IMR-90 (cell line): ENCODE measurements around the gene CDH16. TPM values are rescaled to one million over a fixed set of nuclear protein-coding genes. Genes with fewer than 3 reads are reported as not detected.
A peak's percentile ranks its signal among the peaks of the same experiment; 100 is the strongest.

Experiments used
- ATAC-seq: fragments of 200-7000 bp; cut with Tn5 transposase; 2 replicates; pipeline ENCODE4 v1.9.1; 2020; ENCODE audit warnings: low read depth, mild to moderate bottlenecking, moderate library complexity
- BruUV-seq: library from RNA; stranded (reverse); fragments of 400-500 nt; replicated peaks from 2 replicates; lab custom pipeline; 2021; lab: Mats Ljungman, UMichigan
- CTCF ChIA-PET: fragments of 300-600 bp; formaldehyde crosslinking; extraction: SDS; loops from one replicate; lab custom pipeline; 2021; ENCODE audit warnings: antibody characterized with exemption; lab: Yijun Ruan, JAX
- POLR2A ChIA-PET: fragments of 300-600 bp; sonication (Branson Sonifier 250); formaldehyde crosslinking; loops from one replicate; lab custom pipeline; 2022; ENCODE audit warnings: antibody characterized with exemption; ENCODE audit not compliant: unreplicated experiment; lab: Charles Lee
- DNase-seq: peaks from one replicate; pipeline ENCODE4 v3.0.0; 2013
- H2AFZ ChIP-seq: replicated peaks from 2 replicates; pipeline ENCODE3; 2013; ENCODE audit warnings: low read length, mild to moderate bottlenecking; ENCODE audit not compliant: poor library complexity
- H2AK5ac ChIP-seq: 2 replicates; pipeline ENCODE4 v1.6.1; 2013; ENCODE audit warnings: low read depth, low read length, inconsistent platforms
- H2AK9ac ChIP-seq: replicated peaks from 2 replicates; pipeline ENCODE3; 2013; ENCODE audit warnings: mild to moderate bottlenecking, low read depth, low read length, moderate library complexity; ENCODE audit not compliant: poor library complexity
- H2BK120ac ChIP-seq: 2 replicates; pipeline ENCODE4 v1.6.1; 2013; ENCODE audit warnings: low read depth, low read length, inconsistent platforms
- H2BK15ac ChIP-seq: 3 replicates; pipeline ENCODE4 v1.6.1; 2013; ENCODE audit warnings: low read depth, low read length, inconsistent platforms
- H2BK20ac ChIP-seq: 2 replicates; pipeline ENCODE4 v1.6.1; 2013; ENCODE audit warnings: low read depth, mild to moderate bottlenecking, inconsistent platforms, low read length, moderate library complexity
- H2BK5ac ChIP-seq: 2 replicates; pipeline ENCODE4 v1.6.1; 2013; ENCODE audit warnings: mild to moderate bottlenecking, low read depth, low read length, inconsistent platforms; ENCODE audit not compliant: poor library complexity, severe bottlenecking
- H3K14ac ChIP-seq: replicated peaks from 2 replicates; pipeline ENCODE4 v1.6.1; 2013; ENCODE audit warnings: low read depth, low read length, inconsistent platforms
- H3K18ac ChIP-seq: 2 replicates; pipeline ENCODE4 v1.6.1; 2013; ENCODE audit warnings: low read depth, low read length, control low read depth
- H3K23ac ChIP-seq: 2 replicates; pipeline ENCODE4 v1.6.1; 2013; ENCODE audit warnings: low read depth, low read length, inconsistent platforms
- H3K27ac ChIP-seq: 2 replicates; pipeline ENCODE4 v1.5.1; 2013; ENCODE audit warnings: mild to moderate bottlenecking, control low read depth, low read length; ENCODE audit not compliant: insufficient read depth
- H3K27me3 ChIP-seq: 2 replicates; pipeline ENCODE4 v1.6.1; 2013; ENCODE audit warnings: low read length; ENCODE audit not compliant: control insufficient read depth, insufficient read depth
- H3K36me3 ChIP-seq: 2 replicates; pipeline ENCODE4 v1.6.1; 2013; ENCODE audit warnings: low read length, mixed read lengths; ENCODE audit not compliant: control insufficient read depth, insufficient read depth
- H3K4ac ChIP-seq: 2 replicates; pipeline ENCODE4 v1.6.1; 2013; ENCODE audit warnings: low read depth, low read length, inconsistent platforms
- H3K4me1 ChIP-seq: 2 replicates; pipeline ENCODE4 v1.6.1; 2013; ENCODE audit warnings: low read length, mixed read lengths; ENCODE audit not compliant: control insufficient read depth, insufficient read depth
- H3K4me2 ChIP-seq: 2 replicates; pipeline ENCODE4 v1.6.1; 2013; ENCODE audit warnings: low read depth, mild to moderate bottlenecking, control low read depth, low read length, moderate library complexity
- H3K4me3 ChIP-seq: 2 replicates; pipeline ENCODE4 v1.5.1; 2013; ENCODE audit warnings: low read depth, mild to moderate bottlenecking, control low read depth, low read length, moderate library complexity; ENCODE audit not compliant: insufficient read depth
- H3K56ac ChIP-seq: 2 replicates; pipeline ENCODE4 v1.6.1; 2013; ENCODE audit warnings: low read length, inconsistent platforms; ENCODE audit not compliant: insufficient read depth; ENCODE audit errors: extremely low read depth
- H3K79me1 ChIP-seq, 2 experiments: 2 replicates each; pipeline ENCODE4 v1.6.1; 2013; ENCODE audit warnings: low read length in 2 of 2, inconsistent platforms in 1 of 2, low read depth in 1 of 2
- H3K9ac ChIP-seq: 2 replicates; pipeline ENCODE4 v1.6.1; 2013; ENCODE audit warnings: low read depth, low read length, control low read depth
- H3K9me1 ChIP-seq: 2 replicates; pipeline ENCODE4 v1.6.1; 2013; ENCODE audit warnings: low read length, inconsistent platforms; ENCODE audit not compliant: insufficient read depth
- H3K9me3 ChIP-seq: 2 replicates; pipeline ENCODE4 v1.6.1; 2013; ENCODE audit warnings: low read length; ENCODE audit not compliant: control insufficient read depth, insufficient read depth
- H4K20me1 ChIP-seq: 2 replicates; pipeline ENCODE4 v1.6.1; 2013; ENCODE audit warnings: low read length, inconsistent platforms; ENCODE audit not compliant: insufficient read depth
- H4K5ac ChIP-seq: 2 replicates; pipeline ENCODE4 v1.6.1; 2013; ENCODE audit warnings: mild to moderate bottlenecking, low read depth, low read length, control low read depth
- H4K8ac ChIP-seq, 2 experiments: 2 replicates each; pipeline ENCODE4 v1.6.1; 2013; ENCODE audit warnings: low read depth in 2 of 2, low read length in 2 of 2, control low read depth in 1 of 2, inconsistent platforms in 1 of 2
- H4K91ac ChIP-seq: 2 replicates; pipeline ENCODE4 v1.6.1; 2013; ENCODE audit warnings: low read depth, low read length, inconsistent platforms; ENCODE audit not compliant: insufficient read depth
- BHLHE40 ChIP-seq: fragments of 150-350 bp; IDR thresholded peaks from 2 replicates; pipeline ENCODE4 v1.6.1; 2016; ENCODE audit warnings: mild to moderate bottlenecking, low read depth, low read length
- CEBPB ChIP-seq: IDR thresholded peaks from 2 replicates; pipeline ENCODE4 v1.6.1; 2012; ENCODE audit warnings: low read depth, low read length, improper control_type of control experiment
- CHD1 ChIP-seq: IDR thresholded peaks from 2 replicates; pipeline ENCODE4 v1.6.1; 2012; ENCODE audit warnings: low read depth, low read length, improper control_type of control experiment
- FOS ChIP-seq: fragments of 150-350 bp; IDR thresholded peaks from 2 replicates; pipeline ENCODE4 v1.6.1; 2016; ENCODE audit warnings: low read depth, low read length
- MAFK ChIP-seq: IDR thresholded peaks from 2 replicates; pipeline ENCODE4 v1.6.1; 2012; ENCODE audit warnings: low read depth, low read length, improper control_type of control experiment
- MAZ ChIP-seq: IDR thresholded peaks from 2 replicates; pipeline ENCODE4 v1.6.1; 2012; ENCODE audit warnings: low read depth, mild to moderate bottlenecking, low read length, improper control_type of control experiment, moderate library complexity, borderline replicate concordance
- MXI1 ChIP-seq: IDR thresholded peaks from 2 replicates; pipeline ENCODE4 v1.6.1; 2012; ENCODE audit warnings: low read depth, mild to moderate bottlenecking, low read length, moderate library complexity, borderline replicate concordance
- NFE2L2 ChIP-seq: fragments of 150-350 bp; IDR thresholded peaks from 2 replicates; pipeline ENCODE4 v1.6.1; 2016; ENCODE audit warnings: low read depth, mild to moderate bottlenecking, low read length
- POLR2A ChIP-seq: IDR thresholded peaks from 2 replicates; pipeline ENCODE4 v1.6.1; 2012; ENCODE audit warnings: mild to moderate bottlenecking, low read depth, low read length
- RAD21 ChIP-seq: IDR thresholded peaks from 2 replicates; pipeline ENCODE4 v1.6.1; 2012; ENCODE audit warnings: low read length, improper control_type of control experiment
- RCOR1 ChIP-seq: IDR thresholded peaks from 2 replicates; pipeline ENCODE4 v1.6.1; 2012; ENCODE audit warnings: mild to moderate bottlenecking, low read length, improper control_type of control experiment; ENCODE audit not compliant: insufficient replicate concordance
- RFX5 ChIP-seq: IDR thresholded peaks from 2 replicates; pipeline ENCODE4 v1.8.0; 2012; ENCODE audit warnings: low read depth, mild to moderate bottlenecking, low read length, moderate library complexity
- SMC3 ChIP-seq: fragments of 150-350 bp; IDR thresholded peaks from 2 replicates; pipeline ENCODE4 v1.6.1; 2016; ENCODE audit warnings: low read depth, mild to moderate bottlenecking, antibody characterized with exemption, low read length, moderate library complexity
- WGBS, 2 experiments: methylation state at CpG; one replicate each; pipeline versions ENCODE4 v1.1.5 to v1.1.7; 2013; ENCODE audit warnings: missing lambda C conversion rate in 2 of 2; ENCODE audit not compliant: insufficient read length in 1 of 2; ENCODE audit errors: extremely low coverage in 2 of 2; 5-methylcytosine and 5-hydroxymethylcytosine counted together
- dilution Hi-C: fragments of 300-500 bp; cut with HindIII; formaldehyde crosslinking; loops from one replicate; pipeline ENCODE4 v1.14.3; 2018; ENCODE audit warnings: low sequenced_read_pairs; ENCODE audit not compliant: unreplicated experiment
- in situ Hi-C: fragments of 300-500 bp; cut with MboI; formaldehyde crosslinking; loops from 3 replicates; pipeline ENCODE4 v1.14.3; 2019; ENCODE audit warnings: low sequenced_read_pairs, inconsistent platforms, mixed read lengths
- intact Hi-C: fragments of 100-400 bp; cut with micrococcal nuclease; formaldehyde crosslinking; loops from 2 replicates; pipeline ENCODE4 v1.10.0; 2022
- polyA plus RNA-seq, 3 experiments: library from polyadenylated mRNA; depleted of rRNA; stranded (reverse); fragments of >200 nt; gene quantifications; 2 replicates each; pipeline ENCODE4 v1.2.3, GENCODE V29; 2012; ENCODE audit warnings: low replicate concordance in 1 of 3
- total RNA-seq: library from RNA; depleted of rRNA; stranded (reverse); fragments of >200 nt; gene quantifications from 2 replicates; pipeline ENCODE4 v1.2.3, GENCODE V29; 2012
- TF ChIP-seq, protein P1 (sequence below): fragments of 150-350 bp; IDR thresholded peaks from 2 replicates; pipeline ENCODE4 v1.6.1; 2016; ENCODE audit warnings: low read depth, mild to moderate bottlenecking, low read length, moderate library complexity, borderline replicate concordance
- TF ChIP-seq, protein P2 (sequence below): conservative IDR thresholded peaks from 2 replicates; pipeline ENCODE4 v1.5.1; 2012; ENCODE audit warnings: mild to moderate bottlenecking, low read depth, low read length, improper control_type of control experiment

Gene CDH16
- total and polyA plus RNA-seq, 2 of the 4 experiments (the other 2 are of a cell fraction), result not detected

DNA sequence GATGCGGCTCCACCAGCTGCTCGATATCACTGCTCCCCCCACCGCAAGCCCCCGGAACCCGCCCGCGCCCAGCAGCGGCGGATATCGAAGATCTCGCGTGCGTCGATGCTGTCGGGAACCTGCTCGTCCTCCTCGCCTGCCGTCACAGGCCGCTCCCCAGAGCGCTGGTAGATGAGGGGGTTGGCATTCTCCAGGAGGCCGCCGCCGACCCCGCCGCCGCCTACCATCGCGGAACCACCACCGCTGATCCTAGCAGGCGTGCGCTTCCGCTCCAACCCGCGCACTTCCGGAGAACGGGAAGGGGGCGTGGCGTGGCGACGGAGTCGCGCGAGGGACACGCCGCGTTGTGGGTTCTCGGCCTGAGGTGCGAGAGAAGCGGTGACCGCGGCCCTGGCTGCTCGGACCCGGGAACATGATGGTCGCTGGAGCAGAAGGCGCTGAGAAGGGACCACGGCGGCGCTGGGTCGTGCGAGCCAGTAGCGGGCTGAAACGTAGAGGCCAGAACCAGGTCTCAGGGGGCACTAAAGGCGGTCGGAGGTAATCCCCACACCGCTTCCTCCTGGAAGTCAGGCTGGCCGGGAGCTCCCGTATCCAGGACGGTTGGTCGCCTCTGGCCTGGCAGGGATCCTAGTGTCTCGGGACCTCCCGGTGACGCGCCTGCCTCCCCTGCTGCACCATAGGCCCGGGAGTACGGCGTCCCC, 15.6 kb upstream of the CDH16 start, which contains the start of gene CIAO2B:
CIAO2B (minus strand) TSS at position 265 of the 701 bp plus-strand sequence; CDS start at position 227, 38 bp downstream.
- peak; percentile 82 for ATAC-seq
- Histone ChIP-seq H3K79me1 (peaks cover 25 to 74% of the 10 kb centered on the region in 2 experiments), H3K4me1 (peaks cover 9% of the 10 kb centered on the region), H3K4me2 (peak within 1 kb of the TSS; percentile 89), H3K9ac (peak within 1 kb of the TSS; percentile 99), H4K91ac (peak within 1 kb of the TSS; percentile 93), H2AFZ (peak within 1 kb of the TSS; percentile 99), H2BK20ac (peak within 1 kb of the TSS; percentile 49; the same call in 1 of the 2 replicates), H3K18ac (peak within 1 kb of the TSS; percentile 90), H4K5ac (peak within 1 kb of the TSS; percentile 97), H3K9me1 (peaks cover 26% of the 10 kb centered on the region), H2AK5ac (peak within 1 kb of the TSS; percentile 98), H3K36me3 (peaks cover 25% of the 10 kb centered on the region), H3K23ac (peak within 1 kb of the TSS; percentile 98), H3K4ac (peak within 1 kb of the TSS; percentile 99), H3K9me3 (no peaks in the 10 kb centered on the region), H2BK15ac (peak within 1 kb of the TSS; percentile 15; the same call in 1 of the 3 replicates), H2AK9ac (peak within 1 kb of the TSS; percentile 96), H2BK5ac (peak within 1 kb of the TSS; percentile 98), H3K27ac (peak within 1 kb of the TSS; percentile 98), H4K20me1 (peaks cover 49% of the 10 kb centered on the region), H3K4me3 (peak within 1 kb of the TSS; percentile 98), H3K27me3 (no peaks in the 10 kb centered on the region), H4K8ac (peak within 1 kb of the TSS; percentile 91 to 97), H3K14ac (peak within 1 kb of the TSS; percentile 100), H3K56ac (peak within 1 kb of the TSS; percentile 93), H2BK120ac (peak within 1 kb of the TSS; percentile 85)
- no TSS peak for BruUV-seq
- intact Hi-C loops, result loop anchor here (2.0 kb wide), 1 partner anchor 39 kb away; no protein-coding TSS in a partner anchor
- CTCF ChIA-PET, result no interaction called here
- in situ Hi-C loops, result loop anchor here (5.0 kb wide), 1 partner anchor 37 kb away; no protein-coding TSS in a partner anchor
- TF ChIP-seq RCOR1, result no peak
- no peak for TF ChIP-seq NFE2L2
- 0 out of 2 replicates have a peak, but pooled peaks have one; percentile 40 for TF ChIP-seq CHD1
- peak; percentile 89 for TF ChIP-seq POLR2A
- TF ChIP-seq MAZ, result 0 out of 2 replicates have a peak, but pooled peaks have one; percentile 14
- TF ChIP-seq, protein P1, sequence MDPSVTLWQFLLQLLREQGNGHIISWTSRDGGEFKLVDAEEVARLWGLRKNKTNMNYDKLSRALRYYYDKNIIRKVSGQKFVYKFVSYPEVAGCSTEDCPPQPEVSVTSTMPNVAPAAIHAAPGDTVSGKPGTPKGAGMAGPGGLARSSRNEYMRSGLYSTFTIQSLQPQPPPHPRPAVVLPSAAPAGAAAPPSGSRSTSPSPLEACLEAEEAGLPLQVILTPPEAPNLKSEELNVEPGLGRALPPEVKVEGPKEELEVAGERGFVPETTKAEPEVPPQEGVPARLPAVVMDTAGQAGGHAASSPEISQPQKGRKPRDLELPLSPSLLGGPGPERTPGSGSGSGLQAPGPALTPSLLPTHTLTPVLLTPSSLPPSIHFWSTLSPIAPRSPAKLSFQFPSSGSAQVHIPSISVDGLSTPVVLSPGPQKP, result 0 out of 2 replicates have a peak, but pooled peaks have one; percentile 32
- no peak; the same call in 1 of the 2 replicates for TF ChIP-seq BHLHE40
- TF ChIP-seq RFX5, result no peak
- TF ChIP-seq, protein P2, sequence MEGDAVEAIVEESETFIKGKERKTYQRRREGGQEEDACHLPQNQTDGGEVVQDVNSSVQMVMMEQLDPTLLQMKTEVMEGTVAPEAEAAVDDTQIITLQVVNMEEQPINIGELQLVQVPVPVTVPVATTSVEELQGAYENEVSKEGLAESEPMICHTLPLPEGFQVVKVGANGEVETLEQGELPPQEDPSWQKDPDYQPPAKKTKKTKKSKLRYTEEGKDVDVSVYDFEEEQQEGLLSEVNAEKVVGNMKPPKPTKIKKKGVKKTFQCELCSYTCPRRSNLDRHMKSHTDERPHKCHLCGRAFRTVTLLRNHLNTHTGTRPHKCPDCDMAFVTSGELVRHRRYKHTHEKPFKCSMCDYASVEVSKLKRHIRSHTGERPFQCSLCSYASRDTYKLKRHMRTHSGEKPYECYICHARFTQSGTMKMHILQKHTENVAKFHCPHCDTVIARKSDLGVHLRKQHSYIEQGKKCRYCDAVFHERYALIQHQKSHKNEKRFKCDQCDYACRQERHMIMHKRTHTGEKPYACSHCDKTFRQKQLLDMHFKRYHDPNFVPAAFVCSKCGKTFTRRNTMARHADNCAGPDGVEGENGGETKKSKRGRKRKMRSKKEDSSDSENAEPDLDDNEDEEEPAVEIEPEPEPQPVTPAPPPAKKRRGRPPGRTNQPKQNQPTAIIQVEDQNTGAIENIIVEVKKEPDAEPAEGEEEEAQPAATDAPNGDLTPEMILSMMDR, result no peak
- TF ChIP-seq SMC3, result no peak
- no peak for TF ChIP-seq CEBPB
- TF ChIP-seq RAD21, result no peak
- peak; percentile 81; the same call in 1 of the 2 replicates for TF ChIP-seq MXI1
- no peak for TF ChIP-seq FOS
- no peak for TF ChIP-seq MAFK
- POLR2A ChIA-PET, result no interaction called here
- WGBS, 2 experiments, result 1% methylated on average over 33 of the region's 76 CpGs; no CpG with 5 or more reads in 1 of the 2 experiments
- dilution Hi-C loops, result no loop called here
- peak; percentile 84 for DNase-seq
